Nephron (organoid): Measurements from ENCODE around the gene WBP2NL.

Experiments used
- H3K27ac Mint-ChIP-seq, 3 experiments: 2 replicates each; pipeline ENCODE4 v1.8.0; 2020; ENCODE audit warnings: mixed read lengths in 3 of 3, mild to moderate bottlenecking in 2 of 3, moderate library complexity in 1 of 3
- H3K27me3 Mint-ChIP-seq: 2 replicates; pipeline ENCODE4 v1.8.0; 2021; ENCODE audit warnings: low read depth, mild to moderate bottlenecking, moderate library complexity, mixed read lengths
- H3K36me3 Mint-ChIP-seq: 2 replicates; pipeline ENCODE4 v1.8.0; 2020; ENCODE audit warnings: low read depth, mixed read lengths
- H3K4me1 Mint-ChIP-seq: 2 replicates; pipeline ENCODE4 v1.8.0; 2020; ENCODE audit warnings: mixed read lengths
- H3K4me3 Mint-ChIP-seq, 3 experiments: 2 replicates each; pipeline ENCODE4 v1.8.0; 2020; ENCODE audit warnings: mild to moderate bottlenecking in 3 of 3, mixed read lengths in 3 of 3, moderate library complexity in 2 of 3
- H3K9me3 Mint-ChIP-seq: 2 replicates; pipeline ENCODE4 v1.8.0; 2020; ENCODE audit warnings: mixed read lengths
- CTCF ChIP-seq, 3 experiments: fragments of 200-600 bp; sonication (generic); IDR thresholded peaks; one replicate each; pipeline ENCODE4 v1.5.0; 2021; ENCODE audit warnings: antibody characterized with exemption in 3 of 3; ENCODE audit not compliant: unreplicated experiment in 3 of 3

Gene WBP2NL

DNA sequence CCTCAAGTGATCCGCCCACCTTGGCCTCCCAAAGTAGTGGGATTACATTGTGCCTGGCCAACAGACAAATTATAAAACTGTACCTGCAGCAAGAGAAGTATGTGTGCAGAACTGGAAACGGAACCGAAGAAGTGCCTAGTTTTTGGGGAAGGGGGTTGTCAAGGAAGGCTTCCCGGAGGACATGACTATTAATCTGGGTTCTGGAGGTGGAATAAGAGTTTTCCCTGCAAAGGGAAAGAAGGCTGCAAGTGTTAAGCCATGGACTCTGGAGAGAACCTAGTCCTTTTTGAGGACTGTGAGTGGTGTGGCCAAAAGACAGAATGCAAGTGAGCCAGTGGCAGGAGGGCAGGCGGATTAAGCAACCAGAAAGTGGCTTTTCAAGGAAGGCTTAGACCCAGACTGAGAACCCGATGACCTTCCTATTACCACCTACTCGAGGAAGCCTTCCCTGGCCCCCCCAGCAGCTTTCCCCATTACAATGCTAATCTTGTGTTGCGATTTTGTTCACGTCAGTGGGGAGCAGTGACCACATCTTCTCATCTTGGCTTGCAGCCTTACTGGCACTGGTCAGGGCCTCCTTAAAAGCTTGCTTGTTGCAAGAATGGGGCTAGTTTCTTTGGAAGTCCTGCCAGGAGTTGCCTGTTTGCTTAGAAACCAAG is 35.0 kb upstream of the WBP2NL start:
- Mint-ChIP-seq H3K36me3 (no peaks in the 10 kb centered on the region), H3K9me3 (no peaks in the 10 kb centered on the region), H3K4me1 (peaks cover 30% of the 10 kb centered on the region), H3K27ac (peak overlapping the region; percentile 21 to 73 (median 35)), H3K4me3 (no peak overlapping the region), H3K27me3 (peaks cover 4% of the 10 kb centered on the region)
- TF ChIP-seq CTCF (IDR thresholded peaks at IDR 0.05; ENCODE audit: unreplicated experiment in 3 of 3): no peak

DNA sequence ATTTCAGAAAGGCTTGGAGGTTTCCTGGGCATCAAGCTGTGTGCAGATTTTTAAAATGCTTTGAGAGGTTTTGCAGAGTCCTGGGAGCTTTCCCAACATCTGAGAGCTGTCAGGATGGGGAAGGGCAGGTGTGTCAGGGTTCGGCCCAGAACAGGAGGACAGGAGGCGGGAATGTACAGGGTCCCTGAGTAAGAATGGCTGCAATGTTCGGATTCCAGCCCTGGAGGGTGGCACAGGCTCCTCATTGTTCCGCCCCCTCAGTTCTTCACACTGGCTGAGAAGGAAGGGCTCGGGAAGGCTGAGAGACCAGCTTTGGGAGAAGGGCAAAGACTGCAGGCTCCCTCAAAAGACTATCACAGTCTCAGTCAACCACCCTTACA is 34.5 kb upstream of the WBP2NL start:
- Mint-ChIP-seq H3K27me3 (peaks cover 4% of the 10 kb centered on the region), H3K4me1 (peaks cover 30% of the 10 kb centered on the region), H3K27ac (peak overlapping the region; percentile 21 to 73 (median 35)), H3K4me3 (no peak overlapping the region), H3K9me3 (no peaks in the 10 kb centered on the region), H3K36me3 (no peaks in the 10 kb centered on the region)
- no peak for TF ChIP-seq CTCF (IDR thresholded peaks at IDR 0.05; ENCODE audit: unreplicated experiment in 3 of 3)

DNA sequence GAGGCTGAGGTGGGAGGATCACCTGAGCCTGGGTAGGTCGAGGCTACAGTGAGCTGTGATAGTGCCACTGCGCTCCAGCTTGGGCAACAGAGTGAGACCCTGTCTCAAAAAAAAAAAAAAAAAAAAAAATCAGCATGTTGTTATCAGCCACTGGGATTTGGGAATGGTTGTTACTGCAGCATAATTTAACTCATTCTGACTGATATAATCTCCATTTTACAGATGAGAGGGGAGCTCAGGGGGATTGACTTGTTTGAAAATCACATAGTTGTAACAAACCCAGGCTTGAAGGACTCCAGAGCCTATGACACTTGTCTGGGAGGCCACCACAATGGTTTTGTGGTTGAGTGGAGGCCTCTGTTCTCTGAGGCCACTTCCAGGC is 32.4 kb upstream of the WBP2NL start:
- no peak for TF ChIP-seq CTCF (IDR thresholded peaks at IDR 0.05; ENCODE audit: unreplicated experiment in 3 of 3)
- H3K27ac Mint-ChIP-seq: no peak overlapping the region
- no peak overlapping the region for H3K4me3 Mint-ChIP-seq
- peaks cover 20% of the 10 kb centered on the region for H3K4me1 Mint-ChIP-seq
- H3K36me3 Mint-ChIP-seq: no peaks in the 10 kb centered on the region
- H3K9me3 Mint-ChIP-seq: no peaks in the 10 kb centered on the region
- peaks cover 16% of the 10 kb centered on the region for H3K27me3 Mint-ChIP-seq

DNA sequence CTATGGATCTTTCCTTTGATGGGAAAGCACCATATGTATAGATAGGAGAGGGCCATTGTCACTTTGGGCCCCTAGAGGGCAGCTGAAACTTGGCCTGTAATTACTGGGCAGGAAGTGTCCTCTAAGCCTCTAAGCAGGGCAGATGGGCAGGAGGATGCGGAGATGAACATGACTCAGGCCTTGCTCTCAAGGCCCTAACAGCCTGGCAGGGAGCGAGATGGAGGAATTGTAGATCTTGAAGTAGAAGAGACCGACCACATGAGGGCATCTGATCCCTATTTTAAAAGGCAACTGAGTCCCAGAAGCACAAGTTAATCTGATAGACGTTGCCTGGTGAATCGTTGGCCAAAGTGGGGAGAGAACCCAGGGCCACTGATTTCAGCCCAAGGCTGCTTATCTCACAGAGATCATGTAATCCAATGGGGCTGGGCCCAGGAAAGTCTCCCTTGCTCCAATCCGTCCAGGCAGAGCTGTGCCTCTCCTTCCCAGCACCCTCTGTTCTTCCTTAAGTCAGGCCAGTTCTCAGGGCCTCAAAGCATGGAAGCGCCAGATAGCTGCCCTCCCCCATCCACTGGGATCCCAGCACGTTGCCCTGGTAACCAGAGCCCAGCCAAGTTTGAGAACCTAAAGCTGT is 31.9 kb upstream of the WBP2NL start:
- Mint-ChIP-seq H3K27me3 (peaks cover 18% of the 10 kb centered on the region), H3K27ac (peak overlapping the region in 2 of 3 experiments; percentile 2 to 16)

GRCh38 chr22:41968601-41969000 is 30.0 kb upstream of the WBP2NL start:
- no peak overlapping the region for H3K4me3 Mint-ChIP-seq
- no peak for TF ChIP-seq CTCF (IDR thresholded peaks at IDR 0.05; ENCODE audit: unreplicated experiment in 3 of 3)
- no peak overlapping the region for H3K27ac Mint-ChIP-seq
- peaks cover 29% of the 10 kb centered on the region for H3K27me3 Mint-ChIP-seq
- peaks cover 17% of the 10 kb centered on the region for H3K4me1 Mint-ChIP-seq
- no peaks in the 10 kb centered on the region for H3K36me3 Mint-ChIP-seq
- no peaks in the 10 kb centered on the region for H3K9me3 Mint-ChIP-seq

More for the DNA sequence above, 31.9 kb upstream of the WBP2NL start:
- Mint-ChIP-seq H3K4me1 (peaks cover 20% of the 10 kb centered on the region), H3K36me3 (no peaks in the 10 kb centered on the region), H3K4me3 (no peak overlapping the region), H3K9me3 (no peaks in the 10 kb centered on the region)
- TF ChIP-seq CTCF (IDR thresholded peaks at IDR 0.05; ENCODE audit: unreplicated experiment in 3 of 3): peak in 2 of 3 experiments; percentile 23 to 30
